ENCODE measurements around the gene CALML5. TPM values are rescaled to one million over a fixed set of nuclear protein-coding genes. Genes with fewer than 3 reads are reported as not detected.

Gene CALML5
- total and polyA plus RNA-seq, 9 of the 15 experiments (the other 6 are each of a cell fraction or from before 2014, with no cell fraction given), result not detected

DNA sequence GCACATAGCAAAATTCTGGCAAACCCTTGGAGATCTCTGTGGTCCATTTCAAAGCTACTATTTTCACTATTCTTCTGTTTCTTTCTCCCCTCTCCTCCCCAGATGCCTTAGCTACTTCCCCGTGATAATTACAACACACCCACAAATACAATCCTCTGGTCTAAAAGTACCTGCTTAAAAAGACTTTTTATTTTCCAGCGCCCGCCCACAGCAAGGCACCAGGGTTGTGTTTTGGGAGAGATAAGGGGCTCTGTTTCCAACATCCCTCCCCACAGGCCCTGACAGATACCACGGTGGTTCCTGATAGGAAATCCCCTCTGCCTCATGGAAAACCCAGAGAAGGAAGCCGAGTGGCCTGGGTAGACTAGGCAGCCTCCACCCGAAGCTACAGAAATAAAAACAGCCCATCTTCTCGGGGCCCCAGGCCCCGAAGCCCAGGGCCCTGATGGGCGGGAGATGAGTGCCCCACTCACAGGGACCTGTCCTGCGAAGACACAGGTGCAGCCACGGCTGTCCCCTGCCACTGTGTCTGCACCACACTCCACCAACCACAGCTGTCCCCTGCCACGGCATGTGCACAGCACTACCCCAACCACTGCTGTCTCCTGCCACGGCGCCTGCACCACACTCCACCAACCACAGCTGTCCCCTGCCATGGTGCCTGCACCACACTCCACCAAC lies 19.7 kb downstream of the CALML5 start (continued):
- TF ChIP-seq, protein P1, sequence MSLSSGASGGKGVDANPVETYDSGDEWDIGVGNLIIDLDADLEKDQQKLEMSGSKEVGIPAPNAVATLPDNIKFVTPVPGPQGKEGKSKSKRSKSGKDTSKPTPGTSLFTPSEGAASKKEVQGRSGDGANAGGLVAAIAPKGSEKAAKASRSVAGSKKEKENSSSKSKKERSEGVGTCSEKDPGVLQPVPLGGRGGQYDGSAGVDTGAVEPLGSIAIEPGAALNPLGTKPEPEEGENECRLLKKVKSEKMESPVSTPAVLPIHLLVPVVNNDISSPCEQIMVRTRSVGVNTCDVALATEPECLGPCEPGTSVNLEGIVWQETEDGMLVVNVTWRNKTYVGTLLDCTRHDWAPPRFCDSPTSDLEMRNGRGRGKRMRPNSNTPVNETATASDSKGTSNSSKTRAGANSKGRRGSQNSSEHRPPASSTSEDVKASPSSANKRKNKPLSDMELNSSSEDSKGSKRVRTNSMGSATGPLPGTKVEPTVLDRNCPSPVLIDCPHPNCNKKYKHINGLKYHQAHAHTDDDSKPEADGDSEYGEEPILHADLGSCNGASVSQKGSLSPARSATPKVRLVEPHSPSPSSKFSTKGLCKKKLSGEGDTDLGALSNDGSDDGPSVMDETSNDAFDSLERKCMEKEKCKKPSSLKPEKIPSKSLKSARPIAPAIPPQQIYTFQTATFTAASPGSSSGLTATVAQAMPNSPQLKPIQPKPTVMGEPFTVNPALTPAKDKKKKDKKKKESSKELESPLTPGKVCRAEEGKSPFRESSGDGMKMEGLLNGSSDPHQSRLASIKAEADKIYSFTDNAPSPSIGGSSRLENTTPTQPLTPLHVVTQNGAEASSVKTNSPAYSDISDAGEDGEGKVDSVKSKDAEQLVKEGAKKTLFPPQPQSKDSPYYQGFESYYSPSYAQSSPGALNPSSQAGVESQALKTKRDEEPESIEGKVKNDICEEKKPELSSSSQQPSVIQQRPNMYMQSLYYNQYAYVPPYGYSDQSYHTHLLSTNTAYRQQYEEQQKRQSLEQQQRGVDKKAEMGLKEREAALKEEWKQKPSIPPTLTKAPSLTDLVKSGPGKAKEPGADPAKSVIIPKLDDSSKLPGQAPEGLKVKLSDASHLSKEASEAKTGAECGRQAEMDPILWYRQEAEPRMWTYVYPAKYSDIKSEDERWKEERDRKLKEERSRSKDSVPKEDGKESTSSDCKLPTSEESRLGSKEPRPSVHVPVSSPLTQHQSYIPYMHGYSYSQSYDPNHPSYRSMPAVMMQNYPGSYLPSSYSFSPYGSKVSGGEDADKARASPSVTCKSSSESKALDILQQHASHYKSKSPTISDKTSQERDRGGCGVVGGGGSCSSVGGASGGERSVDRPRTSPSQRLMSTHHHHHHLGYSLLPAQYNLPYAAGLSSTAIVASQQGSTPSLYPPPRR (CRISPR knock-in tag; IDR thresholded peaks at IDR 0.05; ENCODE audit: borderline replicate concordance), result no peak
- TF ChIP-seq TEAD2 (tag; IDR thresholded peaks at IDR 0.05), result no peak
- TF ChIP-seq MCM3 (IDR thresholded peaks at IDR 0.05), result no peak
- TF ChIP-seq OTX1 (CRISPR knock-in tag; IDR thresholded peaks at IDR 0.05), result no peak
- no peak for TF ChIP-seq ZNF57 (CRISPR knock-in tag; IDR thresholded peaks at IDR 0.05)
- TF ChIP-seq HOXB6 (CRISPR knock-in tag; IDR thresholded peaks at IDR 0.05; ENCODE audit: borderline replicate concordance), result no peak
- TF ChIP-seq, protein P2, sequence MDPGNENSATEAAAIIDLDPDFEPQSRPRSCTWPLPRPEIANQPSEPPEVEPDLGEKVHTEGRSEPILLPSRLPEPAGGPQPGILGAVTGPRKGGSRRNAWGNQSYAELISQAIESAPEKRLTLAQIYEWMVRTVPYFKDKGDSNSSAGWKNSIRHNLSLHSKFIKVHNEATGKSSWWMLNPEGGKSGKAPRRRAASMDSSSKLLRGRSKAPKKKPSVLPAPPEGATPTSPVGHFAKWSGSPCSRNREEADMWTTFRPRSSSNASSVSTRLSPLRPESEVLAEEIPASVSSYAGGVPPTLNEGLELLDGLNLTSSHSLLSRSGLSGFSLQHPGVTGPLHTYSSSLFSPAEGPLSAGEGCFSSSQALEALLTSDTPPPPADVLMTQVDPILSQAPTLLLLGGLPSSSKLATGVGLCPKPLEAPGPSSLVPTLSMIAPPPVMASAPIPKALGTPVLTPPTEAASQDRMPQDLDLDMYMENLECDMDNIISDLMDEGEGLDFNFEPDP (CRISPR knock-in tag; IDR thresholded peaks at IDR 0.05), result no peak
- TF ChIP-seq, protein P3, sequence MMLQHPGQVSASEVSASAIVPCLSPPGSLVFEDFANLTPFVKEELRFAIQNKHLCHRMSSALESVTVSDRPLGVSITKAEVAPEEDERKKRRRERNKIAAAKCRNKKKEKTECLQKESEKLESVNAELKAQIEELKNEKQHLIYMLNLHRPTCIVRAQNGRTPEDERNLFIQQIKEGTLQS (IDR thresholded peaks at IDR 0.05), result no peak
- TF ChIP-seq, protein P3 (CRISPR knock-in tag; conservative IDR thresholded peaks at IDR 0.05), result no peak
- peak; percentile 62 for TF ChIP-seq RBFOX2 (IDR thresholded peaks at IDR 0.05; ENCODE audit: low read depth, low read length)
- TF ChIP-seq, protein P4, sequence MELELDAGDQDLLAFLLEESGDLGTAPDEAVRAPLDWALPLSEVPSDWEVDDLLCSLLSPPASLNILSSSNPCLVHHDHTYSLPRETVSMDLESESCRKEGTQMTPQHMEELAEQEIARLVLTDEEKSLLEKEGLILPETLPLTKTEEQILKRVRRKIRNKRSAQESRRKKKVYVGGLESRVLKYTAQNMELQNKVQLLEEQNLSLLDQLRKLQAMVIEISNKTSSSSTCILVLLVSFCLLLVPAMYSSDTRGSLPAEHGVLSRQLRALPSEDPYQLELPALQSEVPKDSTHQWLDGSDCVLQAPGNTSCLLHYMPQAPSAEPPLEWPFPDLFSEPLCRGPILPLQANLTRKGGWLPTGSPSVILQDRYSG (tag; conservative IDR thresholded peaks at IDR 0.05; ENCODE audit: low read depth), result no peak
- no peak for TF ChIP-seq ZFPM2 (CRISPR knock-in tag; IDR thresholded peaks at IDR 0.05)
- no peak for TF ChIP-seq SIX5 (IDR thresholded peaks at IDR 0.05; ENCODE audit: borderline replicate concordance in 1 of 2, insufficient read depth in 1 of 2, low read depth in 1 of 2, low read length in 2 of 2)
- TF ChIP-seq KLF6 (CRISPR knock-in tag; IDR thresholded peaks at IDR 0.05; ENCODE audit: borderline replicate concordance), result no peak
- no peak for TF ChIP-seq MEF2D (tag; conservative IDR thresholded peaks at IDR 0.05; ENCODE audit: low read depth)
- TF ChIP-seq MEF2A (IDR thresholded peaks at IDR 0.05; ENCODE audit: control insufficient read depth, low read depth, low read length), result no peak
- TF ChIP-seq BRD9 (IDR thresholded peaks at IDR 0.05; ENCODE audit: low read depth, partially characterized antibody), result peak; percentile 35
- TF ChIP-seq ZFP30 (CRISPR knock-in tag; IDR thresholded peaks at IDR 0.05; ENCODE audit: borderline replicate concordance), result no peak
- TF ChIP-seq CAMTA2 (CRISPR knock-in tag; conservative IDR thresholded peaks at IDR 0.05), result no peak
- TF ChIP-seq KDM2B (CRISPR knock-in tag; IDR thresholded peaks at IDR 0.05), result no peak
- TF ChIP-seq ZNF699 (CRISPR knock-in tag; IDR thresholded peaks at IDR 0.05; ENCODE audit: insufficient replicate concordance), result no peak
